Measurements from ENCODE around the gene ZNF766. TPM values are rescaled to one million over a fixed set of nuclear protein-coding genes. Genes with fewer than 3 reads are reported as not detected.

Gene ZNF766
- total and polyA plus RNA-seq, 9 of the 15 experiments (the other 6 are each of a cell fraction or from before 2014, with no cell fraction given): 6.7 to 23.0 (median 11.2) TPM

GRCh38 chr19:52269338-52270261, at the start of gene ZNF766 (continued):
- TF ChIP-seq, protein P1, sequence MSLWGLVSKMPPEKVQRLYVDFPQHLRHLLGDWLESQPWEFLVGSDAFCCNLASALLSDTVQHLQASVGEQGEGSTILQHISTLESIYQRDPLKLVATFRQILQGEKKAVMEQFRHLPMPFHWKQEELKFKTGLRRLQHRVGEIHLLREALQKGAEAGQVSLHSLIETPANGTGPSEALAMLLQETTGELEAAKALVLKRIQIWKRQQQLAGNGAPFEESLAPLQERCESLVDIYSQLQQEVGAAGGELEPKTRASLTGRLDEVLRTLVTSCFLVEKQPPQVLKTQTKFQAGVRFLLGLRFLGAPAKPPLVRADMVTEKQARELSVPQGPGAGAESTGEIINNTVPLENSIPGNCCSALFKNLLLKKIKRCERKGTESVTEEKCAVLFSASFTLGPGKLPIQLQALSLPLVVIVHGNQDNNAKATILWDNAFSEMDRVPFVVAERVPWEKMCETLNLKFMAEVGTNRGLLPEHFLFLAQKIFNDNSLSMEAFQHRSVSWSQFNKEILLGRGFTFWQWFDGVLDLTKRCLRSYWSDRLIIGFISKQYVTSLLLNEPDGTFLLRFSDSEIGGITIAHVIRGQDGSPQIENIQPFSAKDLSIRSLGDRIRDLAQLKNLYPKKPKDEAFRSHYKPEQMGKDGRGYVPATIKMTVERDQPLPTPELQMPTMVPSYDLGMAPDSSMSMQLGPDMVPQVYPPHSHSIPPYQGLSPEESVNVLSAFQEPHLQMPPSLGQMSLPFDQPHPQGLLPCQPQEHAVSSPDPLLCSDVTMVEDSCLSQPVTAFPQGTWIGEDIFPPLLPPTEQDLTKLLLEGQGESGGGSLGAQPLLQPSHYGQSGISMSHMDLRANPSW (CRISPR knock-in tag; IDR thresholded peaks at IDR 0.05): 0 out of 2 replicates have a peak, but pooled peaks have one; percentile 41
- TF ChIP-seq MEF2A (IDR thresholded peaks at IDR 0.05; ENCODE audit: control insufficient read depth, low read depth, low read length): no peak
- peak; percentile 31; the same call in 1 of the 2 replicates for TF ChIP-seq ZBTB7A (IDR thresholded peaks at IDR 0.05; ENCODE audit: borderline replicate concordance, control insufficient read depth, low read depth, low read length)
- no peak for TF ChIP-seq ZNF184 (CRISPR knock-in tag; IDR thresholded peaks at IDR 0.05)
- TF ChIP-seq ESRRB (CRISPR knock-in tag; IDR thresholded peaks at IDR 0.05; ENCODE audit: borderline replicate concordance): no peak
- TF ChIP-seq ZNF644 (tag; IDR thresholded peaks at IDR 0.05; ENCODE audit: low read depth): no peak
- no peak for TF ChIP-seq CHD4 (IDR thresholded peaks at IDR 0.05; ENCODE audit: insufficient read depth, insufficient replicate concordance, low read depth, low read length, poor library complexity, severe bottlenecking)
- TF ChIP-seq HOXB6 (CRISPR knock-in tag; IDR thresholded peaks at IDR 0.05; ENCODE audit: borderline replicate concordance): no peak
- TF ChIP-seq FOXP1 (CRISPR knock-in tag; IDR thresholded peaks at IDR 0.05): peak; percentile 38; the same call in 1 of the 2 replicates
- peak; percentile 62 for TF ChIP-seq NR2C1 (IDR thresholded peaks at IDR 0.05)
- TF ChIP-seq NR2C1 (tag; IDR thresholded peaks at IDR 0.05): peak; percentile 78
- TF ChIP-seq RNF2 (IDR thresholded peaks at IDR 0.05): no peak
- peak; percentile 53; the same call in 1 of the 2 replicates for TF ChIP-seq CREB1 (IDR thresholded peaks at IDR 0.05)
- TF ChIP-seq CREB1 (CRISPR knock-in tag; IDR thresholded peaks at IDR 0.05): peak; percentile 76
- TF ChIP-seq SMAD3 (CRISPR knock-in tag; conservative IDR thresholded peaks at IDR 0.05): no peak
- TF ChIP-seq NCOA2 (IDR thresholded peaks at IDR 0.05; ENCODE audit: partially characterized antibody in 2 of 2): no peak
- TF ChIP-seq, protein P2, sequence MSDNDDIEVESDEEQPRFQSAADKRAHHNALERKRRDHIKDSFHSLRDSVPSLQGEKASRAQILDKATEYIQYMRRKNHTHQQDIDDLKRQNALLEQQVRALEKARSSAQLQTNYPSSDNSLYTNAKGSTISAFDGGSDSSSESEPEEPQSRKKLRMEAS (CRISPR knock-in tag; IDR thresholded peaks at IDR 0.05): peak; percentile 46; the same call in 1 of the 2 replicates
- TF ChIP-seq VEZF1 (CRISPR knock-in tag; IDR thresholded peaks at IDR 0.05): peak; percentile 43
- TF ChIP-seq CBX3 (IDR thresholded peaks at IDR 0.05; ENCODE audit: borderline replicate concordance in 1 of 2, low read length in 2 of 2): no peak
- TF ChIP-seq TGIF2 (CRISPR knock-in tag; IDR thresholded peaks at IDR 0.05): peak; percentile 47; the same call in 1 of the 2 replicates
- TF ChIP-seq GTF2E2 (tag; IDR thresholded peaks at IDR 0.05): peak; percentile 89; the same call in 1 of the 2 replicates
- TF ChIP-seq HMG20B (CRISPR knock-in tag; IDR thresholded peaks at IDR 0.05): no peak
- no peak for TF ChIP-seq HSF4 (CRISPR knock-in tag; IDR thresholded peaks at IDR 0.05; ENCODE audit: borderline replicate concordance)
